Measurements from ENCODE around the gene OSBPL5.

DNA sequence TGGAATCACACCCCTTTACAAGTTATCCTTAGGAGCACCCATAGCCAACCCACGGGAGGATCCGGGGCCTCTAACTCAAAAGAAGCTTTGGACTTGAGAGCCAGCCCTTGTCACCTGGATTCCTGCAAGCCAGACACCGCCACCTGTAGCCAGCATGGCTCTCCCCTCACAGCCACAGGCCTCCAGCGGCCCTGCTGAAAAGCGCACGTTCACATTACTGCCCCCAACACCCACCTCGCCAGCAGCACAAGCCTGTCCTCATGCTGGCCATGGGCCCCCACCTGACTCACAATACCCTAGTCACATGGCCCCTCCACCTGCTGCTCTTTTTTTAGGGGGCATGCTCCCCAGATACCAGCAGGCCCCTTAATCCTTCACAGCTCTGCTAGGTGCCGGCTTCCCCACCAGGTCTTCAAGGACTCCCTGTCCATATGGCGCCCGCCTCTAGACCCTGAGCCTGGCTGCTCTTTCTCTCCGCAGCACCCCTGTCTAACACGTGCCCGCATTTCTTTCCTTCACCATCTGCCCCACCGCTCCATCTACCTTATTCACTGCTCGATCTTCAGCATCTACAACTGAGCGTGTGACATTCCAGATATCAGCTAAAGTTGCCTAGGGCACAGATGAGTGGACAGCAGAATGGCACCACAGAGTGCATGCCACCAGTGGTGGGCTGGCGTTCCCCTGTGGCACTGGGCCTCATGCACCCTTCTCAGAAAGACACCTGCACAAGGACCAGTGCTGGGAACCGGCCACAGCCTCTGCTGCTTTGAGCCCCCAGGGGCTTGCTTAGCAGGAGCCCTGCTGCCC lies 114.5 kb downstream of the OSBPL5 start:
- no peak for TF ChIP-seq CTCF (IDR thresholded peaks at IDR 0.05)
- TF ChIP-seq POLR2A (IDR thresholded peaks at IDR 0.05) = no peak
